Measurements from ENCODE around the gene EPHA10. TPM values are rescaled to one million over a fixed set of nuclear protein-coding genes. Genes with fewer than 3 reads are reported as not detected.

EPHA10 gene
- total RNA-seq, 1 experiment from 2014 or later = 1.3 TPM

DNA sequence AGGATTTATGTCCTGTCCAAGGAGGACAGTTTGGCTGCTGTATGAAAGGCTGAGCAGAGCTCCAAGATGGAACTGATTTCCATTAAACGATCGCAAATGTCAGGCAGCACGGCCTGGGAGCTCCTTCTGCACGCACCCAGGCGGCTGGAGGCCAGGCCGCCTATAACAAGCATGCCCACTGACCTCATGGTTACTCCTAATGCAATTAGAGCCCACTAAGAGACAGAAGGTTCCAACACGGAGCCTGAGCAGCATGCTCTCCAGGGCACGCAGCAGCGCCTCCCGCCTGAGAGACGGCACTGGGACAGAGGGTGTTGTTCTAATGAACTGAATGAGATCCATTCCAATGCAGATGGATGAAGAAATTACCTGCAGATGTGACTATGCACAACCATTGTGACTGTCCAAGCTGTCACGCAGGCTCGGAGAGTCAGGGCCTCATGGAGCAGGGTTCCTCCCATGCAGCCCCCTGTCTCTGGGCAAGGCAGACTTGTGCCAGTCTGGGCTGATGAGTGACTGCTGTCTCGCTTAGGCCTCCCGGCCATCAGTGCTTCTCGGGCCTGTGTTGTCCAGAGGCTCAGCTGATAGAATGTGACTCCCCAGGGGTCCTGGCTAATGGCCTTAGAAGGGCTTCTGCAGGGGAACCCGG lies 97.8 kb downstream of the EPHA10 start:
- CTCF ChIA-PET = interaction anchor here (1.3 to 2.4 kb wide), 2 partner anchors 64 to 823 kb away, joined by 3 to 13 read pairs; no protein-coding TSS in a partner anchor
- no peak for TF ChIP-seq NFE2L1 (CRISPR knock-in tag; IDR thresholded peaks at IDR 0.05)
- no peak for TF ChIP-seq ZNF416 (CRISPR knock-in tag; IDR thresholded peaks at IDR 0.05)
- TF ChIP-seq, protein P1, sequence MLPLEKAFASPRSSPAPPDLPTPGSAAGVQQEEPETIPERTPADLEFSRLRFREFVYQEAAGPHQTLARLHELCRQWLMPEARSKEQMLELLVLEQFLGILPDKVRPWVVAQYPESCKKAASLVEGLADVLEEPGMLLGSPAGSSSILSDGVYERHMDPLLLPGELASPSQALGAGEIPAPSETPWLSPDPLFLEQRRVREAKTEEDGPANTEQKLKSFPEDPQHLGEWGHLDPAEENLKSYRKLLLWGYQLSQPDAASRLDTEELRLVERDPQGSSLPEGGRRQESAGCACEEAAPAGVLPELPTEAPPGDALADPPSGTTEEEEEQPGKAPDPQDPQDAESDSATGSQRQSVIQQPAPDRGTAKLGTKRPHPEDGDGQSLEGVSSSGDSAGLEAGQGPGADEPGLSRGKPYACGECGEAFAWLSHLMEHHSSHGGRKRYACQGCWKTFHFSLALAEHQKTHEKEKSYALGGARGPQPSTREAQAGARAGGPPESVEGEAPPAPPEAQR (CRISPR knock-in tag; IDR thresholded peaks at IDR 0.05) = no peak
- TF ChIP-seq HMGA2 (CRISPR knock-in tag; IDR thresholded peaks at IDR 0.05) = no peak
- TF ChIP-seq MYBL2 (CRISPR knock-in tag; IDR thresholded peaks at IDR 0.05) = no peak
- TF ChIP-seq FOXP1 (CRISPR knock-in tag; IDR thresholded peaks at IDR 0.05; ENCODE audit: borderline replicate concordance) = 0 out of 2 replicates have a peak, but pooled peaks have one; percentile 23
- TF ChIP-seq, protein P2, sequence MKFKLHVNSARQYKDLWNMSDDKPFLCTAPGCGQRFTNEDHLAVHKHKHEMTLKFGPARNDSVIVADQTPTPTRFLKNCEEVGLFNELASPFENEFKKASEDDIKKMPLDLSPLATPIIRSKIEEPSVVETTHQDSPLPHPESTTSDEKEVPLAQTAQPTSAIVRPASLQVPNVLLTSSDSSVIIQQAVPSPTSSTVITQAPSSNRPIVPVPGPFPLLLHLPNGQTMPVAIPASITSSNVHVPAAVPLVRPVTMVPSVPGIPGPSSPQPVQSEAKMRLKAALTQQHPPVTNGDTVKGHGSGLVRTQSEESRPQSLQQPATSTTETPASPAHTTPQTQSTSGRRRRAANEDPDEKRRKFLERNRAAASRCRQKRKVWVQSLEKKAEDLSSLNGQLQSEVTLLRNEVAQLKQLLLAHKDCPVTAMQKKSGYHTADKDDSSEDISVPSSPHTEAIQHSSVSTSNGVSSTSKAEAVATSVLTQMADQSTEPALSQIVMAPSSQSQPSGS (CRISPR knock-in tag; IDR thresholded peaks at IDR 0.05; ENCODE audit: borderline replicate concordance, low read depth) = no peak
- TF ChIP-seq, protein P3, sequence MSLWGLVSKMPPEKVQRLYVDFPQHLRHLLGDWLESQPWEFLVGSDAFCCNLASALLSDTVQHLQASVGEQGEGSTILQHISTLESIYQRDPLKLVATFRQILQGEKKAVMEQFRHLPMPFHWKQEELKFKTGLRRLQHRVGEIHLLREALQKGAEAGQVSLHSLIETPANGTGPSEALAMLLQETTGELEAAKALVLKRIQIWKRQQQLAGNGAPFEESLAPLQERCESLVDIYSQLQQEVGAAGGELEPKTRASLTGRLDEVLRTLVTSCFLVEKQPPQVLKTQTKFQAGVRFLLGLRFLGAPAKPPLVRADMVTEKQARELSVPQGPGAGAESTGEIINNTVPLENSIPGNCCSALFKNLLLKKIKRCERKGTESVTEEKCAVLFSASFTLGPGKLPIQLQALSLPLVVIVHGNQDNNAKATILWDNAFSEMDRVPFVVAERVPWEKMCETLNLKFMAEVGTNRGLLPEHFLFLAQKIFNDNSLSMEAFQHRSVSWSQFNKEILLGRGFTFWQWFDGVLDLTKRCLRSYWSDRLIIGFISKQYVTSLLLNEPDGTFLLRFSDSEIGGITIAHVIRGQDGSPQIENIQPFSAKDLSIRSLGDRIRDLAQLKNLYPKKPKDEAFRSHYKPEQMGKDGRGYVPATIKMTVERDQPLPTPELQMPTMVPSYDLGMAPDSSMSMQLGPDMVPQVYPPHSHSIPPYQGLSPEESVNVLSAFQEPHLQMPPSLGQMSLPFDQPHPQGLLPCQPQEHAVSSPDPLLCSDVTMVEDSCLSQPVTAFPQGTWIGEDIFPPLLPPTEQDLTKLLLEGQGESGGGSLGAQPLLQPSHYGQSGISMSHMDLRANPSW (CRISPR knock-in tag; conservative IDR thresholded peaks at IDR 0.05; ENCODE audit: low read depth) = no peak
- Mint-ChIP-seq H3K9me3 (no peaks in the 10 kb centered on the region), H3K27ac (no peak overlapping the region), H3K4me3 (no peak overlapping the region), H3K4me1 (no peaks in the 10 kb centered on the region), H3K27me3 (ENCODE audit: low read depth) (peaks cover 2% of the 10 kb centered on the region; the same call in 1 of the 2 replicates), H3K36me3 (no peaks in the 10 kb centered on the region)
- ATAC-seq (peak; percentile 58), DNase-seq (ENCODE audit: low spot score) (no peak)
- POLR2A ChIA-PET = no interaction called here

DNA sequence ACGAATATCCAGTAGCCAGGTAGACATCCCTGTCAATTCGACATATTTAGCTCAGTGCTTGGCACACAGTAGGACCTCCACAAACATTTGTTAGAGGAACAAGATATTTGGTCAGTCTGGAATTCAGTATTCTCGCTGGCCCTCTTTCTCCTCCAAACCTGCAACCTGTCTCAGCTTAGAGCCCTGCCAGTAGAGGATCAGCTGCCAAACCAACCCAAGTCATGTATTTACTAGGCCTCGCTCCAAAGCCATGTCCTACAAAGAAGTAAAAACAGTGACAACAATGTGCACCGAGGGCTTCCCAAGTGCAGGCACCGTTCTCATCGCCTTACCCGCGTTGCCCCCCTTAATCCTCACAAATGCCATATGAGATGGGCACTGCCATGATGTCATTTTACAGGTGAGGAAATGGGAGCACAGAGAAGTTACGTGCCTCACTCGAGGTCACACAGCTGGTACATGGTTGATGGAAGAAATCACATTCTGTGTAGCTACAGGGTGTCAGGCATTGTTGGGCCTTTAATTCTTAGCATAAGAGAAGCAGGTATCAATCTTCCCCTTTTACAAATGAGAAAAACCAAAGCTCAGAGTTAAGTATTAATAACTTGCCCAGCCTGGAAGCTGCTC lies 98.6 kb downstream of the EPHA10 start:
- POLR2A ChIA-PET = no interaction called here
- CTCF ChIA-PET = interaction anchor here (1.3 to 2.4 kb wide), 2 partner anchors 63 to 824 kb away, joined by 3 to 13 read pairs; no protein-coding TSS in a partner anchor
- Mint-ChIP-seq H3K27ac (no peak overlapping the region), H3K9me3 (no peaks in the 10 kb centered on the region), H3K36me3 (no peaks in the 10 kb centered on the region), H3K27me3 (ENCODE audit: low read depth) (0 out of 2 replicates have a peak, but pooled peaks cover 2% of the 10 kb centered on the region), H3K4me1 (0 out of 2 replicates have a peak, but pooled peaks cover 4% of the 10 kb centered on the region), H3K4me3 (no peak overlapping the region)
- no peak for TF ChIP-seq RELA (CRISPR knock-in tag; IDR thresholded peaks at IDR 0.05; ENCODE audit: borderline replicate concordance)
- TF ChIP-seq, protein P4, sequence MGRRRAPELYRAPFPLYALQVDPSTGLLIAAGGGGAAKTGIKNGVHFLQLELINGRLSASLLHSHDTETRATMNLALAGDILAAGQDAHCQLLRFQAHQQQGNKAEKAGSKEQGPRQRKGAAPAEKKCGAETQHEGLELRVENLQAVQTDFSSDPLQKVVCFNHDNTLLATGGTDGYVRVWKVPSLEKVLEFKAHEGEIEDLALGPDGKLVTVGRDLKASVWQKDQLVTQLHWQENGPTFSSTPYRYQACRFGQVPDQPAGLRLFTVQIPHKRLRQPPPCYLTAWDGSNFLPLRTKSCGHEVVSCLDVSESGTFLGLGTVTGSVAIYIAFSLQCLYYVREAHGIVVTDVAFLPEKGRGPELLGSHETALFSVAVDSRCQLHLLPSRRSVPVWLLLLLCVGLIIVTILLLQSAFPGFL (CRISPR knock-in tag; IDR thresholded peaks at IDR 0.05; ENCODE audit: borderline replicate concordance) = no peak
- no peak for TF ChIP-seq FOXK1 (CRISPR knock-in tag; IDR thresholded peaks at IDR 0.05)
- TF ChIP-seq NFE2L1 (CRISPR knock-in tag; IDR thresholded peaks at IDR 0.05) = no peak
- no peak for TF ChIP-seq ZNF263 (CRISPR knock-in tag; IDR thresholded peaks at IDR 0.05; ENCODE audit: low read depth)
- no peak for TF ChIP-seq KAT7 (CRISPR knock-in tag; IDR thresholded peaks at IDR 0.05; ENCODE audit: borderline replicate concordance)
- ATAC-seq = no peak
- DNase-seq (ENCODE audit: low spot score) = no peak

Other genes starting within 250 kb of the EPHA10 start
- 18.3 to 19.7 TPM (median 19.1 TPM) in 3 replicates for gene SNIP1, start 210.8 kb downstream of the EPHA10 start, total RNA-seq (2021)
- gene DNALI1, start 208.2 kb downstream of the EPHA10 start, total RNA-seq (2021) = 10.5 to 14.6 TPM (median 13.5 TPM) in 3 replicates
- 72.3 to 92.8 TPM (median 75.9 TPM) in 3 replicates for gene GNL2, start 169.2 kb downstream of the EPHA10 start, total RNA-seq (2021)
- 0.11 to 0.16 TPM (median 0.13 TPM) in 3 replicates for gene RSPO1, start 130.2 kb downstream of the EPHA10 start, total RNA-seq (2021)
- 42.1 to 47.7 TPM (median 43.3 TPM) in 3 replicates for gene CDCA8, start 72.6 kb downstream of the EPHA10 start, total RNA-seq (2021)
- 4.2 to 6.4 TPM (median 5.9 TPM) in 3 replicates for gene MANEAL, start 28.7 kb upstream of the EPHA10 start, total RNA-seq (2021)
- gene C1orf122, start 42.7 kb upstream of the EPHA10 start, total RNA-seq (2021) = 42.5 to 50.7 TPM (median 45.9 TPM) in 3 replicates
- gene YRDC, start 43.1 kb upstream of the EPHA10 start, total RNA-seq (2021) = 20.1 to 24.6 TPM (median 22.7 TPM) in 3 replicates
- 10.1 to 12.2 TPM (median 10.9 TPM) in 3 replicates for gene MTF1, start 94.5 kb upstream of the EPHA10 start, total RNA-seq (2021)
- gene INPP5B, start 181.9 kb upstream of the EPHA10 start, total RNA-seq (2021) = 26.8 to 29.4 TPM (median 27.3 TPM) in 3 replicates
- gene SF3A3, start 224.9 kb upstream of the EPHA10 start, total RNA-seq (2021) = 96.5 to 126 TPM (median 96.5 TPM) in 3 replicates
- 28.1 to 34.4 TPM (median 28.1 TPM) in 3 replicates for gene FHL3, start 240.4 kb upstream of the EPHA10 start, total RNA-seq (2021)
- 41.3 to 42.6 TPM (median 42.2 TPM) in 3 replicates for gene UTP11, start 247.6 kb upstream of the EPHA10 start, total RNA-seq (2021)

Measured in WTC11 (cell line).